Adipocyte (in vitro differentiated cells): ENCODE results near the gene MAST1.
A peak's percentile ranks its signal among the peaks of the same experiment; 100 is the strongest.
"Not testable (repeated sequence)": the region's sequence is repeated elsewhere in the genome, so short reads cannot be mapped to it uniquely, and the experiment has no call there.

ENCODE experiments used
- DNase-seq: peaks from one replicate; pipeline ENCODE4 v3.0.0-alpha.2; 2015; ENCODE audit warnings: low read depth
- H3K27me3 ChIP-seq: replicated peaks from 2 replicates; pipeline ENCODE4 v1.7.0; 2013; ENCODE audit warnings: mild to moderate bottlenecking, low read length, moderate library complexity; ENCODE audit not compliant: control insufficient read depth, insufficient read depth
- H3K36me3 ChIP-seq: 2 replicates; pipeline ENCODE4 v1.7.0; 2013; ENCODE audit warnings: low read length, mild to moderate bottlenecking, moderate library complexity; ENCODE audit not compliant: control insufficient read depth, insufficient read depth, severe bottlenecking
- H3K4me1 ChIP-seq: 2 replicates; pipeline ENCODE4 v1.7.0; 2013; ENCODE audit warnings: mild to moderate bottlenecking, low read length, moderate library complexity; ENCODE audit not compliant: control insufficient read depth, insufficient read depth
- H3K4me3 ChIP-seq: 2 replicates; pipeline ENCODE4 v1.7.0; 2013; ENCODE audit warnings: mild to moderate bottlenecking, low read length, moderate library complexity
- H3K9ac ChIP-seq: 2 replicates; pipeline ENCODE4 v1.7.0; 2013; ENCODE audit warnings: mild to moderate bottlenecking, low read length, moderate library complexity
- H3K9me3 ChIP-seq: 2 replicates; pipeline ENCODE4 v1.7.0; 2013; ENCODE audit warnings: mild to moderate bottlenecking, low read length, moderate library complexity; ENCODE audit not compliant: control insufficient read depth

MAST1 gene

DNA sequence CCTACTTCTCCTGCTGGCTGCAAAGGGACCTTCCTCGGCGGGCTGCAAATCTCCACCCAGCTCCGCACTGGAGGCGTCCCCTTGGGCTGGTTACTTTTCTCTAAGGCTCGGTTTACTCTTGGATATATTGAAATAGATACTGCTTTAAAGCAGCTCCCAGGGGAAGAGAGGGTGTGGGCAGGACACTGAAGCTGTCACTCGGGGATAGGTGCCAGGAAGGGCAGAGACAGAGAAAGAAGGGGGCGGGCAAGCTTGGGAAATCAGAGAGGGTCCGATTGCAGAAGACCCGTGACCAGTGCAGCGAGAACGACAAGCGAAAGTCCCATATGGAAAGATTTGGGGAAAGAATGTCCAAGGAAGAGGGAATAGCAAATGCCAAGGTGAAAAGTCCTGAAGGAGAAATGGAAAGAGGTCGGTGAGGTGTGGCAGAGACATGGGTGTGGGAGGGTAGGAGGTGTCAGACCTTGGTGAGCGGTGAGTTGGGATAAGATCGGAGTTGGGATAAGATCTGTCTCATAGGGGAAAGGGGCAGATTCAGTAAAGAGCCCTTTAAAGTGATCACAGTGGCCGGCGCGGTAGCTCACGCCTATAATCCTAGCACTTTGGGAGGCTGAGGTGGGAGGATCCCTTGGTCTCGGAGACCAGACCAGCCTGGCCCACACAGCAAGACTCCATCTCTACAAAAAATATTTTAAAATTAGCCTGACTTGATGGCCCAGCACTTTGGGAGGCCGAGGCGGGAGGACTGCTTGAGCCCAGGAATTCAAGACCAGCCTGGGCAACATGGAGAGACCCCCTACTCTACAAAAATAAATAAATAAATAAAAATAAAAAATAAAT is 35.8 kb upstream of the MAST1 start:
- H3K4me3 ChIP-seq, result peak overlapping the region; percentile 89
- H3K27me3 ChIP-seq, result no peaks in the 10 kb centered on the region
- peaks cover 33% of the 10 kb centered on the region for H3K4me1 ChIP-seq
- no peaks in the 10 kb centered on the region for H3K9me3 ChIP-seq
- DNase-seq, result peak; percentile 43
- peaks cover 16% of the 10 kb centered on the region for H3K36me3 ChIP-seq
- H3K9ac ChIP-seq, result peak overlapping the region; percentile 94

DNA sequence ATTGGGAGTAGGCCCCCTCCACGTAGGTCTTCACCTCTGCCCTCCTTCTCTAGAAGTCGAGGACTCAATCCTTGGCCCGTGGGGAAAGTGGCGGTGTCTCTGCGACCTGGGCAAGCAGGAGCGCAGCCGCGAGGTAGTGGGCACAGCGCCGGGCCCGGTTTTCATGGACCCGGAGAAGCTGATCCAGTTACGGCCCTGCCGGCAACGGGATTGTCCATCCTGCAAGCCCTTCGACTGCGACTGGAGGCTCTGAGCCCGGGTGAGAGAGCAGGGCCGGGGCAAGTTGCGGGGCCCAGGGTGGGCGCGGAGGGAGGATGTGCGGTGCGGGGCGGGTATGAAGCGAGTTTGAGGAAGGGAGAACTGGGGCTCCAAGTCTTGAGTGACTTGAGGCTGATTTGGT is 34.3 kb upstream of the MAST1 start:
- Histone ChIP-seq H3K9me3 (no peaks in the 10 kb centered on the region), H3K36me3 (peaks cover 14% of the 10 kb centered on the region), H3K27me3 (no peaks in the 10 kb centered on the region), H3K4me3 (no peak overlapping the region), H3K4me1 (peaks cover 33% of the 10 kb centered on the region), H3K9ac (no peak overlapping the region)
- DNase-seq, result no peak

GRCh38 chr19:12806242-12807081 is 31.9 kb upstream of the MAST1 start, which contains the start of gene RNASEH2A:
Gene RNASEH2A, plus strand, starts transcription at chr19:12806584. Its CDS starts 90 bp downstream, at chr19:12806674.
- Histone ChIP-seq H3K4me1 (peaks cover 20% of the 10 kb centered on the region), H3K27me3 (no peaks in the 10 kb centered on the region), H3K36me3 (no peaks in the 10 kb centered on the region), H3K9me3 (no peaks in the 10 kb centered on the region), H3K4me3 (peak within 1 kb of the TSS; percentile 85), H3K9ac (peak within 1 kb of the TSS; percentile 82)
- DNase-seq, result peak; percentile 95

GRCh38 chr19:12815088-12815487 is 23.2 kb upstream of the MAST1 start:
- Histone ChIP-seq H3K4me1 (no peaks in the 10 kb centered on the region), H3K9ac (no peak overlapping the region), H3K27me3 (no peaks in the 10 kb centered on the region), H3K4me3 (no peak overlapping the region), H3K36me3 (no peaks in the 10 kb centered on the region), H3K9me3 (no peaks in the 10 kb centered on the region)
- no peak for DNase-seq

GRCh38 chr19:12817188-12817587 is 21.1 kb upstream of the MAST1 start:
- not testable (repeated sequence) for H3K4me1 ChIP-seq, H3K9me3 ChIP-seq, H3K9ac ChIP-seq, H3K4me3 ChIP-seq, H3K27me3 ChIP-seq, DNase-seq, H3K36me3 ChIP-seq

GRCh38 chr19:12817810-12818209 is 20.5 kb upstream of the MAST1 start:
- H3K4me1 ChIP-seq, H3K36me3 ChIP-seq, DNase-seq, H3K9ac ChIP-seq, H3K9me3 ChIP-seq, H3K4me3 ChIP-seq, H3K27me3 ChIP-seq: not testable (repeated sequence)

DNA sequence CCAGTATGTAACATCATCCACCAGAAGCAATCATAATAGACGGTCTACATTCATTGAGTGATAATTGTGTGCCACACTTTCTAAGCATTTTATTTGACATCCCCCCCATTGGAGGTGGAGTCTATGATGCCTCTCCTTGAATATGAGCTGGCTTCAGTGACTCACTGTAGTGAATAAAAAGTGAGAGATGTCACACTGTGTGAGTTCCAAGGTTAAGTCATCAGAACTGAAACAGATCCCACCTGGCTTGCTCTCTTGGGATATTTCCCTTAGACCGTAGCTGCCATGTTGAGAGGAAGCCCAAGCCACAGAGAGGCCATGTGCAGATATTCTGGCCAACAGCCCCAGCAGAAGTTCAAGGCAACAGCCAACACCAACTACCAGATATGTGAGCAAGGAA is 16.6 kb upstream of the MAST1 start:
- no peak for DNase-seq
- Histone ChIP-seq H3K9me3 (no peaks in the 10 kb centered on the region), H3K4me1 (no peaks in the 10 kb centered on the region), H3K4me3 (no peak overlapping the region), H3K27me3 (peaks cover 3% of the 10 kb centered on the region), H3K36me3 (no peaks in the 10 kb centered on the region), H3K9ac (no peak overlapping the region)

GRCh38 chr19:12825254-12826131 is 12.8 kb upstream of the MAST1 start:
- Histone ChIP-seq H3K27me3 (peaks cover 17% of the 10 kb centered on the region), H3K9ac (no peak overlapping the region), H3K4me1 (no peaks in the 10 kb centered on the region), H3K4me3 (no peak overlapping the region), H3K9me3 (no peaks in the 10 kb centered on the region), H3K36me3 (no peaks in the 10 kb centered on the region)
- no peak for DNase-seq

GRCh38 chr19:12828494-12828893 is 9.8 kb upstream of the MAST1 start:
- Histone ChIP-seq H3K4me1 (no peaks in the 10 kb centered on the region), H3K27me3 (peaks cover 41% of the 10 kb centered on the region), H3K9ac (no peak overlapping the region), H3K36me3 (no peaks in the 10 kb centered on the region), H3K9me3 (no peaks in the 10 kb centered on the region), H3K4me3 (no peak overlapping the region)
- DNase-seq, result no peak

DNA sequence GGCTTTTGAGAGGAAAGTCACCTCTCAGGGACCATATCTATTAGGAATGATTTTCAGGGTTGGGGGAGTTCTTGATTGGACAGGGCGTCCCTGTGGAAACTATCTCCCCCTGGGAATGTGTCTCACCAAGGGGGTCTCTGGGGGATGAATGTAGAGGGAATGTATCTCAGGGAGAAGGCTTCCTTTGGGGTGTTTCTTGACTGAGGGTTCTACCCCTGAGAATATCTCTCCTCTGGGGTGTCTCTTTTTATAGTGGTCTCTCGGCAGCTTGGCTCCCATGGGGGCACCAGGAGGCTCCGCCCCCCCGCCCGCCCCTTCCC is 4.9 kb upstream of the MAST1 start:
- no peaks in the 10 kb centered on the region for H3K4me1 ChIP-seq
- no peak for DNase-seq
- H3K9ac ChIP-seq, result no peak overlapping the region
- H3K4me3 ChIP-seq, result no peak overlapping the region
- H3K36me3 ChIP-seq, result no peaks in the 10 kb centered on the region
- H3K9me3 ChIP-seq, result no peaks in the 10 kb centered on the region
- H3K27me3 ChIP-seq, result peaks cover 76% of the 10 kb centered on the region
